PC-9 (cell line): Measurements from ENCODE around the gene SLX4.

Experiments
- EZH2 ChIP-seq: fragments of 200-600 bp; sonication (generic); IDR thresholded peaks from 2 replicates; pipeline ENCODE4 v1.8.0; 2017; ENCODE audit warnings: antibody characterized with exemption, low read depth
- TF ChIP-seq, protein P1 (sequence below): fragments of 200-600 bp; sonication (generic); conservative IDR thresholded peaks from 2 replicates; pipeline ENCODE4 v1.6.1; 2017; ENCODE audit warnings: mixed run types, antibody characterized with exemption, mild to moderate bottlenecking, moderate library complexity

- no peak for TF ChIP-seq EZH2
- TF ChIP-seq, protein P1, sequence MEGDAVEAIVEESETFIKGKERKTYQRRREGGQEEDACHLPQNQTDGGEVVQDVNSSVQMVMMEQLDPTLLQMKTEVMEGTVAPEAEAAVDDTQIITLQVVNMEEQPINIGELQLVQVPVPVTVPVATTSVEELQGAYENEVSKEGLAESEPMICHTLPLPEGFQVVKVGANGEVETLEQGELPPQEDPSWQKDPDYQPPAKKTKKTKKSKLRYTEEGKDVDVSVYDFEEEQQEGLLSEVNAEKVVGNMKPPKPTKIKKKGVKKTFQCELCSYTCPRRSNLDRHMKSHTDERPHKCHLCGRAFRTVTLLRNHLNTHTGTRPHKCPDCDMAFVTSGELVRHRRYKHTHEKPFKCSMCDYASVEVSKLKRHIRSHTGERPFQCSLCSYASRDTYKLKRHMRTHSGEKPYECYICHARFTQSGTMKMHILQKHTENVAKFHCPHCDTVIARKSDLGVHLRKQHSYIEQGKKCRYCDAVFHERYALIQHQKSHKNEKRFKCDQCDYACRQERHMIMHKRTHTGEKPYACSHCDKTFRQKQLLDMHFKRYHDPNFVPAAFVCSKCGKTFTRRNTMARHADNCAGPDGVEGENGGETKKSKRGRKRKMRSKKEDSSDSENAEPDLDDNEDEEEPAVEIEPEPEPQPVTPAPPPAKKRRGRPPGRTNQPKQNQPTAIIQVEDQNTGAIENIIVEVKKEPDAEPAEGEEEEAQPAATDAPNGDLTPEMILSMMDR, result no peak
Observed at GRCh38 chr16:3536851-3537250, 74.6 kb downstream of the SLX4 start.
